GM23338 (cell line): Measurements from ENCODE around the gene RAI14. TPM values are rescaled to one million over a fixed set of nuclear protein-coding genes. Genes with fewer than 3 reads are reported as not detected.

Source experiments
- ATAC-seq: fragments of 200-7000 bp; cut with Tn5 transposase; 3 replicates; pipeline ENCODE4 v1.9.1; 2020
- DNase-seq: peaks from one replicate; pipeline ENCODE4 v3.0.0-alpha.2; 2015; ENCODE audit warnings: low spot score
- H2AFZ ChIP-seq: fragments of 200-600 bp; sonication (generic); 2 replicates; pipeline ENCODE4 v1.8.0; 2016; ENCODE audit warnings: antibody characterized with exemption, mild to moderate bottlenecking, moderate library complexity
- H3F3A ChIP-seq: fragments of 200-600 bp; sonication (generic); replicated peaks from 2 replicates; pipeline ENCODE4 v1.8.0; 2017; ENCODE audit warnings: antibody characterized with exemption, mixed run types, low read depth
- H3K27ac ChIP-seq: fragments of 200-600 bp; sonication (generic); 2 replicates; pipeline ENCODE4 v1.6.1; 2016; ENCODE audit warnings: low read depth
- H3K27me3 ChIP-seq: fragments of 200-600 bp; sonication (generic); 2 replicates; pipeline ENCODE4 v1.8.0; 2016; ENCODE audit warnings: mild to moderate bottlenecking, mixed run types, moderate library complexity; ENCODE audit not compliant: insufficient read depth
- H3K36me3 ChIP-seq: fragments of 200-600 bp; sonication (generic); 2 replicates; pipeline ENCODE4 v1.8.0; 2016; ENCODE audit warnings: mild to moderate bottlenecking; ENCODE audit not compliant: insufficient read depth
- H3K4me1 ChIP-seq: fragments of 200-600 bp; sonication (generic); 2 replicates; pipeline ENCODE4 v1.8.0; 2016; ENCODE audit warnings: mild to moderate bottlenecking, moderate library complexity; ENCODE audit not compliant: insufficient read depth
- H3K4me2 ChIP-seq: fragments of 200-600 bp; sonication (generic); 2 replicates; pipeline ENCODE4 v1.7.1; 2017; ENCODE audit warnings: mixed run types
- H3K4me3 ChIP-seq: fragments of 200-600 bp; sonication (generic); 2 replicates; pipeline ENCODE4 v1.6.1; 2016; ENCODE audit warnings: mixed run types
- H3K79me2 ChIP-seq: fragments of 200-600 bp; sonication (generic); replicated peaks from 2 replicates; pipeline ENCODE4 v1.8.0; 2017; ENCODE audit warnings: mild to moderate bottlenecking; ENCODE audit not compliant: insufficient read depth
- H3K9me2 ChIP-seq: fragments of 200-600 bp; sonication (generic); 2 replicates; pipeline ENCODE4 v1.8.0; 2017; ENCODE audit not compliant: insufficient read depth
- H4K20me1 ChIP-seq: fragments of 200-600 bp; sonication (generic); replicated peaks from 2 replicates; pipeline ENCODE4 v1.8.0; 2017; ENCODE audit warnings: mild to moderate bottlenecking; ENCODE audit not compliant: insufficient read depth
- H3K27ac Mint-ChIP-seq: 2 replicates; pipeline ENCODE4 v1.8.0; 2020; ENCODE audit warnings: inconsistent platforms, mild to moderate bottlenecking, moderate library complexity, mixed read lengths
- H3K27me3 Mint-ChIP-seq: 3 replicates; pipeline ENCODE4 v1.8.0; 2022; ENCODE audit warnings: low read depth, mild to moderate bottlenecking, moderate library complexity, mixed read lengths, inconsistent platforms; ENCODE audit not compliant: insufficient read depth, poor library complexity
- H3K36me3 Mint-ChIP-seq: 3 replicates; pipeline ENCODE4 v1.8.0; 2021; ENCODE audit warnings: low read depth, mild to moderate bottlenecking, inconsistent platforms, moderate library complexity, mixed read lengths
- H3K4me1 Mint-ChIP-seq: 3 replicates; pipeline ENCODE4 v1.8.0; 2020; ENCODE audit warnings: mild to moderate bottlenecking, inconsistent platforms, mixed read lengths
- H3K4me3 Mint-ChIP-seq: 3 replicates; pipeline ENCODE4 v1.8.0; 2021; ENCODE audit warnings: moderate library complexity, mild to moderate bottlenecking, inconsistent platforms, mixed read lengths
- H3K9me3 Mint-ChIP-seq: 3 replicates; pipeline ENCODE4 v1.8.0; 2020; ENCODE audit warnings: moderate library complexity, mild to moderate bottlenecking, inconsistent platforms, mixed read lengths
- CREB1 ChIP-seq: fragments of 250-450 bp; sonication (Bioruptor Pico); IDR thresholded peaks from 2 replicates; pipeline ENCODE4 v1.5.0; 2020; ENCODE audit warnings: low read depth, mild to moderate bottlenecking, moderate library complexity
- EZH2 ChIP-seq: fragments of 200-600 bp; sonication (generic); IDR thresholded peaks from one replicate; pipeline ENCODE4 v1.8.0; 2017; ENCODE audit warnings: antibody characterized with exemption, mild to moderate bottlenecking, low read depth; ENCODE audit not compliant: unreplicated experiment
- EZH2phosphoT487 ChIP-seq: fragments of 200-600 bp; sonication (generic); IDR thresholded peaks from one replicate; pipeline ENCODE4 v1.8.1; 2018; ENCODE audit warnings: antibody characterized with exemption; ENCODE audit not compliant: unreplicated experiment
- JUNB ChIP-seq: IDR thresholded peaks from one replicate; pipeline ENCODE4 v1.6.1; 2016; ENCODE audit warnings: antibody characterized with exemption; ENCODE audit not compliant: unreplicated experiment
- NANOG ChIP-seq: IDR thresholded peaks from 2 replicates; pipeline ENCODE4 v1.6.1; 2016; ENCODE audit warnings: antibody characterized with exemption, borderline replicate concordance
- POLR2AphosphoS5 ChIP-seq: IDR thresholded peaks from 2 replicates; pipeline ENCODE4 v1.6.1; 2016; ENCODE audit warnings: antibody characterized with exemption, low read depth
- REST ChIP-seq: IDR thresholded peaks from one replicate; pipeline ENCODE4 v1.6.1; 2018; ENCODE audit warnings: antibody characterized with exemption; ENCODE audit not compliant: unreplicated experiment
- STAT1 ChIP-seq: IDR thresholded peaks from one replicate; pipeline ENCODE4 v1.6.1; 2016; ENCODE audit warnings: antibody characterized with exemption; ENCODE audit not compliant: unreplicated experiment
- ZNF114 ChIP-seq: fragments of 250-450 bp; sonication (Bioruptor Pico); IDR thresholded peaks from 2 replicates; pipeline ENCODE4 v1.5.0; 2020; ENCODE audit warnings: mild to moderate bottlenecking, moderate library complexity
- ZNF331 ChIP-seq: fragments of 250-450 bp; sonication (Bioruptor Pico); IDR thresholded peaks from 2 replicates; pipeline ENCODE4 v1.5.0; 2020; ENCODE audit warnings: low read depth, mild to moderate bottlenecking, moderate library complexity
- polyA plus RNA-seq: library from polyadenylated mRNA; unstranded; fragments of >200 nt; fragmentation: Nextera tagmentation; extraction: Ambion mirVana; gene quantifications from 2 replicates; pipeline ENCODE4 v1.2.1, GENCODE V29; 2016
- total RNA-seq: library from RNA; depleted of rRNA; stranded (reverse); fragments of >200 nt; shearing (Covaris generic); gene quantifications from 2 replicates; pipeline ENCODE4 v1.2.3, GENCODE V29; 2014
- TF ChIP-seq, protein P1 (sequence below), 2 experiments: fragments of 200-600 bp in 1 of 2; sonication (generic) in 1 of 2; conservative IDR thresholded peaks; 2 replicates each; pipeline versions ENCODE4 v1.5.1 to v1.6.1; 2016 to 2017; ENCODE audit warnings: antibody characterized with exemption in 2 of 2, low read depth in 2 of 2, mild to moderate bottlenecking in 2 of 2, moderate library complexity in 1 of 2
- TF ChIP-seq, protein P2 (sequence below): fragments of 250-450 bp; sonication (Bioruptor Pico); IDR thresholded peaks from 2 replicates; pipeline ENCODE4 v1.5.0; 2020; ENCODE audit warnings: mild to moderate bottlenecking, moderate library complexity
- TF ChIP-seq, protein P3 (sequence below): IDR thresholded peaks from 2 replicates; pipeline ENCODE4 v1.6.1; 2016; ENCODE audit warnings: antibody characterized with exemption

Gene RAI14
- total and polyA plus RNA-seq, 2 experiments from 2014 or later: 58.8 to 95.8 TPM

DNA sequence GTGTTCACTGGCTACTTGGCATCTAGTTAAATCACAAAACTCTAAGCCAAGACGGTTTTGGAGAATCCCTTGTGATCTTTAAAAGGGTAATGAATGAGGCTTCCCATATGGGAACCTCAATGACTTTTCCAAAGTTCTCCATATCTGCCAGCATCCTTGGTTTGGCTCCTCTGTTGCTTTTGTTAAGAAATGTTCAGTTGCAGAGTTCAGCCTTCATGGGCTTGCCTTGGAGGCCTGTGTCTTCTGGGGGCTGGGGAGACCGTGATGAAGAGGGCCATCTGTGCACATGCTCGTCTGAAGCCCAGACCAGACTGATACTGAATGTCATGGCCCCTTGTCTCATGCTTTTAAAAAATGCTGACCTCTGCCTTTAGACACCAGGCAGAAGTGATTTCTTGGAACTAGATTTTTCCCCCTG lies 84.3 kb downstream of the RAI14 start:
- Histone ChIP-seq H3K4me3 (no peak overlapping the region), H3K27ac (no peak overlapping the region), H3K9me2 (no peaks in the 10 kb centered on the region), H3K4me2 (no peak overlapping the region), H3K79me2 (peaks cover 99% of the 10 kb centered on the region), H3K4me1 (peaks cover 19% of the 10 kb centered on the region), H3F3A (no peaks in the 10 kb centered on the region), H3K36me3 (no peaks in the 10 kb centered on the region), H2AFZ (no peak overlapping the region), H4K20me1 (peaks cover 22% of the 10 kb centered on the region), H3K27me3 (no peaks in the 10 kb centered on the region)
- DNase-seq: no peak
- Mint-ChIP-seq H3K4me1 (peaks cover 29% of the 10 kb centered on the region), H3K27me3 (no peaks in the 10 kb centered on the region), H3K36me3 (peaks cover 5% of the 10 kb centered on the region; the same call in 2 of the 3 replicates), H3K4me3 (no peak overlapping the region), H3K27ac (no peak overlapping the region), H3K9me3 (no peaks in the 10 kb centered on the region)
- TF ChIP-seq ZNF114 (CRISPR knock-in tag) (no peak), REST (no peak), EZH2phosphoT487 (no peak), CREB1 (CRISPR knock-in tag) (no peak), STAT1 (no peak), POLR2AphosphoS5 (no peak), EZH2 (no peak), ZNF331 (CRISPR knock-in tag) (no peak), NANOG (no peak), JUNB (no peak)
- TF ChIP-seq, protein P1, sequence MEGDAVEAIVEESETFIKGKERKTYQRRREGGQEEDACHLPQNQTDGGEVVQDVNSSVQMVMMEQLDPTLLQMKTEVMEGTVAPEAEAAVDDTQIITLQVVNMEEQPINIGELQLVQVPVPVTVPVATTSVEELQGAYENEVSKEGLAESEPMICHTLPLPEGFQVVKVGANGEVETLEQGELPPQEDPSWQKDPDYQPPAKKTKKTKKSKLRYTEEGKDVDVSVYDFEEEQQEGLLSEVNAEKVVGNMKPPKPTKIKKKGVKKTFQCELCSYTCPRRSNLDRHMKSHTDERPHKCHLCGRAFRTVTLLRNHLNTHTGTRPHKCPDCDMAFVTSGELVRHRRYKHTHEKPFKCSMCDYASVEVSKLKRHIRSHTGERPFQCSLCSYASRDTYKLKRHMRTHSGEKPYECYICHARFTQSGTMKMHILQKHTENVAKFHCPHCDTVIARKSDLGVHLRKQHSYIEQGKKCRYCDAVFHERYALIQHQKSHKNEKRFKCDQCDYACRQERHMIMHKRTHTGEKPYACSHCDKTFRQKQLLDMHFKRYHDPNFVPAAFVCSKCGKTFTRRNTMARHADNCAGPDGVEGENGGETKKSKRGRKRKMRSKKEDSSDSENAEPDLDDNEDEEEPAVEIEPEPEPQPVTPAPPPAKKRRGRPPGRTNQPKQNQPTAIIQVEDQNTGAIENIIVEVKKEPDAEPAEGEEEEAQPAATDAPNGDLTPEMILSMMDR (conservative IDR thresholded peaks at IDR 0.05; ENCODE audit: low read depth in 2 of 2): no peak
- TF ChIP-seq, protein P2, sequence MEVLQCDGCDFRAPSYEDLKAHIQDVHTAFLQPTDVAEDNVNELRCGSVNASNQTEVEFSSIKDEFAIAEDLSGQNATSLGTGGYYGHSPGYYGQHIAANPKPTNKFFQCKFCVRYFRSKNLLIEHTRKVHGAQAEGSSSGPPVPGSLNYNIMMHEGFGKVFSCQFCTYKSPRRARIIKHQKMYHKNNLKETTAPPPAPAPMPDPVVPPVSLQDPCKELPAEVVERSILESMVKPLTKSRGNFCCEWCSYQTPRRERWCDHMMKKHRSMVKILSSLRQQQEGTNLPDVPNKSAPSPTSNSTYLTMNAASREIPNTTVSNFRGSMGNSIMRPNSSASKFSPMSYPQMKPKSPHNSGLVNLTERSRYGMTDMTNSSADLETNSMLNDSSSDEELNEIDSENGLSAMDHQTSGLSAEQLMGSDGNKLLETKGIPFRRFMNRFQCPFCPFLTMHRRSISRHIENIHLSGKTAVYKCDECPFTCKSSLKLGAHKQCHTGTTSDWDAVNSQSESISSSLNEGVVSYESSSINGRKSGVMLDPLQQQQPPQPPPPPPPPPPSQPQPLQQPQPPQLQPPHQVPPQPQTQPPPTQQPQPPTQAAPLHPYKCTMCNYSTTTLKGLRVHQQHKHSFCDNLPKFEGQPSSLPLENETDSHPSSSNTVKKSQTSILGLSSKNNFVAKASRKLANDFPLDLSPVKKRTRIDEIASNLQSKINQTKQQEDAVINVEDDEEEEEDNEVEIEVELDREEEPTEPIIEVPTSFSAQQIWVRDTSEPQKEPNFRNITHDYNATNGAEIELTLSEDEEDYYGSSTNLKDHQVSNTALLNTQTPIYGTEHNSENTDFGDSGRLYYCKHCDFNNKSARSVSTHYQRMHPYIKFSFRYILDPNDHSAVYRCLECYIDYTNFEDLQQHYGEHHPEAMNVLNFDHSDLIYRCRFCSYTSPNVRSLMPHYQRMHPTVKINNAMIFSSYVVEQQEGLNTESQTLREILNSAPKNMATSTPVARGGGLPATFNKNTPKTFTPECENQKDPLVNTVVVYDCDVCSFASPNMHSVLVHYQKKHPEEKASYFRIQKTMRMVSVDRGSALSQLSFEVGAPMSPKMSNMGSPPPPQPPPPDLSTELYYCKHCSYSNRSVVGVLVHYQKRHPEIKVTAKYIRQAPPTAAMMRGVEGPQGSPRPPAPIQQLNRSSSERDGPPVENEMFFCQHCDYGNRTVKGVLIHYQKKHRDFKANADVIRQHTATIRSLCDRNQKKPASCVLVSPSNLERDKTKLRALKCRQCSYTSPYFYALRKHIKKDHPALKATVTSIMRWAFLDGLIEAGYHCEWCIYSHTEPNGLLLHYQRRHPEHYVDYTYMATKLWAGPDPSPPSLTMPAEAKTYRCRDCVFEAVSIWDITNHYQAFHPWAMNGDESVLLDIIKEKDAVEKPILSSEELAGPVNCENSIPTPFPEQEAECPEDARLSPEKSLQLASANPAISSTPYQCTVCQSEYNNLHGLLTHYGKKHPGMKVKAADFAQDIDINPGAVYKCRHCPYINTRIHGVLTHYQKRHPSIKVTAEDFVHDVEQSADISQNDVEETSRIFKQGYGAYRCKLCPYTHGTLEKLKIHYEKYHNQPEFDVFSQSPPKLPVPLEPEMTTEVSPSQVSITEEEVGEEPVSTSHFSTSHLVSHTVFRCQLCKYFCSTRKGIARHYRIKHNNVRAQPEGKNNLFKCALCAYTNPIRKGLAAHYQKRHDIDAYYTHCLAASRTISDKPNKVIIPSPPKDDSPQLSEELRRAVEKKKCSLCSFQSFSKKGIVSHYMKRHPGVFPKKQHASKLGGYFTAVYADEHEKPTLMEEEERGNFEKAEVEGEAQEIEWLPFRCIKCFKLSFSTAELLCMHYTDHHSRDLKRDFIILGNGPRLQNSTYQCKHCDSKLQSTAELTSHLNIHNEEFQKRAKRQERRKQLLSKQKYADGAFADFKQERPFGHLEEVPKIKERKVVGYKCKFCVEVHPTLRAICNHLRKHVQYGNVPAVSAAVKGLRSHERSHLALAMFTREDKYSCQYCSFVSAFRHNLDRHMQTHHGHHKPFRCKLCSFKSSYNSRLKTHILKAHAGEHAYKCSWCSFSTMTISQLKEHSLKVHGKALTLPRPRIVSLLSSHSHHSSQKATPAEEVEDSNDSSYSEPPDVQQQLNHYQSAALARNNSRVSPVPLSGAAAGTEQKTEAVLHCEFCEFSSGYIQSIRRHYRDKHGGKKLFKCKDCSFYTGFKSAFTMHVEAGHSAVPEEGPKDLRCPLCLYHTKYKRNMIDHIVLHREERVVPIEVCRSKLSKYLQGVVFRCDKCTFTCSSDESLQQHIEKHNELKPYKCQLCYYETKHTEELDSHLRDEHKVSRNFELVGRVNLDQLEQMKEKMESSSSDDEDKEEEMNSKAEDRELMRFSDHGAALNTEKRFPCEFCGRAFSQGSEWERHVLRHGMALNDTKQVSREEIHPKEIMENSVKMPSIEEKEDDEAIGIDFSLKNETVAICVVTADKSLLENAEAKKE (CRISPR knock-in tag): no peak
- TF ChIP-seq, protein P3, sequence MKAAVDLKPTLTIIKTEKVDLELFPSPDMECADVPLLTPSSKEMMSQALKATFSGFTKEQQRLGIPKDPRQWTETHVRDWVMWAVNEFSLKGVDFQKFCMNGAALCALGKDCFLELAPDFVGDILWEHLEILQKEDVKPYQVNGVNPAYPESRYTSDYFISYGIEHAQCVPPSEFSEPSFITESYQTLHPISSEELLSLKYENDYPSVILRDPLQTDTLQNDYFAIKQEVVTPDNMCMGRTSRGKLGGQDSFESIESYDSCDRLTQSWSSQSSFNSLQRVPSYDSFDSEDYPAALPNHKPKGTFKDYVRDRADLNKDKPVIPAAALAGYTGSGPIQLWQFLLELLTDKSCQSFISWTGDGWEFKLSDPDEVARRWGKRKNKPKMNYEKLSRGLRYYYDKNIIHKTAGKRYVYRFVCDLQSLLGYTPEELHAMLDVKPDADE: no peak
- no peak for ATAC-seq
